NCI-H1105 treated with DMSO at 0.1 percent for 48 hours (cell line): ENCODE measurements around the gene ALS2CL.

Source experiments
- DNase-seq: peaks from one replicate; lab custom pipeline; 2025; lab: John Stamatoyannopoulos, UW

ALS2CL gene

DNA sequence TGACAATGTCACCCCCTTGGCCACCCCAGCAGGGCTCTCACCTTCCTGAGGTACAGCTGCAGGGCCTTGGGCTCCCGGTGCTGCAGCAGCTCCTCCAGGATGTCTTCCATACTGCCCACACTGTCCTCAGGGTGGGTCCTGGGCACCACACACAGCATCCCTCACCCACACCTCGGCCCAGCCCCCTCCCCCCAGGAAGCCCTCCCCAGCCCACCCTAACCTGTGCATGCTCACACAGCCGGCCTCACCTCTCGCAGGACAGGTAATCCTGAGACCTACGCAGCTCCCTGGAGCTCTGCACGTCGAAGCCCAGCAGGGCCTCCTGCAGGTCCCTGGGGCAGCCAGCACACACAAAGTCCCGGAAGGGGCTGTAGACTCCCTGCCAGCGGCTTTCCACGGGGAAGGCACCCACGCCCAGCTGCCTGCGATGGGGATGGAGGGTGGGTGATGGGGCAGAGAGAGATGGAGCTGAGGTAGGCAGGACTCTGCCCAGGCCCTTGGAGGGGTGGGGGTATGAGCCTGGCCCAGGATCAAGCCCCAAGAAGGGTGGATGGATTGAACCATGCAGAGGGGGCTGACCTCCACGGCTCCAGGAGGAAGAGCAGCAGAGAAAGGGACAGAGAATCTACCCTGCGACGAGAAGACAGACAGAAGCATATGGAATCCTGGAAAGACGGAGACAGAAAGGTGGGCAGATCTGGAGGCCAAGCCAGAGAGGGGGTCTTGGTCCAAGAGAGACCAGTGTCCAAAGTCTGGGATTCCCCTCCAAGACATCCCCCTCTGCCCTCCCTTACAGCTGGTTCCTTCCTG is 16.7 kb downstream of the ALS2CL start:
- no peak for DNase-seq

DNA sequence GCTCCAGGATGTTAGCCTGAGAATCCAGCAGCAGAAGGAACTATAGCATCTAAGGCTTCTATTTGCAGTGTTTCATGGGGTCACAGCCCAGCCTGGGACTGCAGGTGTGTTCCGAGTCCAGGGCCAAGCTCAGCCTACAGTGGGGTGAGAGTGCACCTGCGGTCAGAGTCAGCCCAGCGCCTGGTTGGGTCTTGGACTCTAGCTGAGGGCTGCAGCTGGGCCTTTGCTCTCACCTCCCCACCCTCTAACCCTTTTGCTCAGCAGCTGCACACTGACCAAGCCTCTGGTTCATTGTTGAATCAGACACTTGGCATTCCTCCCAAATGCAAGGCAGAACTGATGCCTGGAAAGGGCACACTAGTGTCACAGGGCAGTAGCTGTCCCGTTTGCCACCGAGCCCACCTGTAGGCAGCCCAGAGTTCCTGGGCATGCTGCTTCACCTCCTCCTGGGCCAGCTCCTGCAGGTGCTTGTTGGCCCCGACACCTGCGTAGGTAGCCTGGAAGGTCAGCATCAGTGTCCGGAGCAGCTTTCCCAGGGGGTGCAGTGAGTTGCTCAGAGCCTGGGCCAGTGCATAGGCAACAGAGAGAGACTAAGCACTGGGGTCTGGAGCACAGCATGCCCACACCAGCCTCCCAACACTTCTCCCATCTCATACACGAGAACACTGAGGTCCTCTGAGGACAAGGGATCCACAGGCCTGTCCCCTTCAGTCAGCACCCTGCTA is 17.5 kb downstream of the ALS2CL start:
- no peak for DNase-seq

DNA sequence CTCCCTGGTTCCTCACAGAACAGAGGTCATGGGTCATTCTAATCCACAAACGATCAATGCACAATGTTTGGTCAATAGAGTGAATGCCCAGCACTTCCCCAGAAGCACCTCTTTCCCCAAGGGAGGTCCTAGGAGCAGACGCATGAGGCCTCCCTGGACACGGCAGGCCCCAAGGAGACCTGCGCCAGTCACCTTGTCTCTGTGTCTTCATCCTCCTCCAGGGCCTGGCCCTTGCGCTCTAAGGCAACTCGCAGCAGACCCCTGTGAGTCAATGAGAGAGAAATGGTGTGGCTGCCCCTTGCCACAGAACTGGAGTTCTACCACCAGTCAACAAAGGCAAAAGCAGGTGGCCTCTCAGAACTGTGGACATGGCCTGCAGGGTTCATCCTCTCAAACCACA is 18.1 kb downstream of the ALS2CL start:
- no peak for DNase-seq

DNA sequence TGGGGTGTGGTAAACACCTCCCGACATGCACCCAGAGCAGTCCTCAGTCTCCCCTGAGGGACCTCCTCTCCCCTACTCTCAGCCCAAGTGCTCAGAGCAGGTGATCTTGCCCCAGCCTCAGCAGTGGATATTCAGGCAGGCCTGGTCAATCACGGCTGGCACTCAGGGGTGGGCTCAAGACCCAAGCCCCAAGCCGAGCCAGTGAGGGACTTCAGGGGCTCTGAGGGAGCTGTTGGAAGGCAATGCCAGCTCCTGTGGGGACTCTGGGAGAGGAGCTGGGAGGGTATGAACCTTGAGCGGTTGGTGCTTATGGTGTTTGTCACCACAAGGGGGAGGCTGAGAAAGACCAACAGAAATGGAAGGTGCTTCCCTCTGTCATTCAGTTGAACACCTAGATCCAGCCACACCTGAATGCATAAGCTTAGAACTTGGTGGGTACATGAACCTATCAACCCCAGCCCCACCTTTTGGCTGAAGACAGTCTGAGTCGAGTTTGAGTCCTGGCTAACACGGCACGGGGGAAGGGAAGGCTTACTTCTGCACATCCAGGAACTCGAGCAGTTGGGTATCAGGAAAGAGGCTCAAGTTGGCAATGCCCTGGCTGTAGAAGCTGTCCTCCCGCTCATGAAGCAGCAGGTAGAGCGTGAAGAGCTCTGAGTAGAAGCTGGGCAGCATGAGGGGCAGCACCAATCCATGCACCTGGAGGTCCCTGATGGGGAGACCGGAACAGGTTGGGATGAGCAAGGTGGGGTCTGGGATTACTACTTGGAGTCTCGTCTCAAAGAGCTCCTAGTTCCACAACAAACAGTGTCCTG is 19.2 kb downstream of the ALS2CL start:
- DNase-seq: no peak

DNA sequence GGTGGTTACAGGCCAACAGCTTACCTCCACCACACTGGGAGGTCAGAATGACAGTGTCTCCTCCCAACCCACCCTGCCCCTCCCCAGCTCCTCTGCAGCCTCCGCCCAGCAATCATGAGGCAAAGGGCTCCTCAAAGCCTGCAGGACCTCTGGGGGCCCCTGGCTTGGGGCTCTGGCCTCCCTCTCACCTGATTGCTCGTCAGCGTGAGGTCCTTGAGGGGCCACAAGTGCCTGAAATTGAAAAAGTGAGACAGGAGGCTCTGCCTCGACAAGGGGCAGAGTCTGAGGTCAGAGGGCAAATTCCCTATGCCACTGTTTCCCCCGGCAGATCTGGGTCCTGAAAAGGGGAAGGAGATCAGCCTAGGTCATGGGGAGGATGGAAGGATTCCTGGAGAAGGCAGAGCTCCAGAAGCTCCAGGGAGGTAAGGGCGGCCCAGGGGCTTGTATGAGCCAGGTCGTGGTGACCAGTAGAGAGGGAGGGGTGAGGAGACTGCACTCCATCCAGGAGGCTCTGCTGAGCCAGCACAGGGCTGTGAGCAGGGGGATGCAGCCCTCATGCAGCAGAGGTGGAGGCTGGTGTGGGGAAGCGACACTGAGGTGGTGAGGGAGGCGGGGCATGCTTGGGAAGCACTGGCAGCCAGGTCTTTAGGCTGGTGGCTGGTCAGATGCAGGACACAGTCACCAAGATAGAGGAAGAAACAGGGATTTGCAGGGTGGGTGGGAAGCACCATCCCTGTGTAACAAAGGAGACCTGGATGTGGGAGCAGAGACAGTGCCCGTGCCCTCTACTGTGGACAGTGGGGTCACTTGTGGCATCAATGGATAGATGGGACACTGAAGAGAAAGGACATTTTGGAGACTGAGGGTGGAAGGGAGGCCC is 20.1 kb downstream of the ALS2CL start:
- DNase-seq: no peak

DNA sequence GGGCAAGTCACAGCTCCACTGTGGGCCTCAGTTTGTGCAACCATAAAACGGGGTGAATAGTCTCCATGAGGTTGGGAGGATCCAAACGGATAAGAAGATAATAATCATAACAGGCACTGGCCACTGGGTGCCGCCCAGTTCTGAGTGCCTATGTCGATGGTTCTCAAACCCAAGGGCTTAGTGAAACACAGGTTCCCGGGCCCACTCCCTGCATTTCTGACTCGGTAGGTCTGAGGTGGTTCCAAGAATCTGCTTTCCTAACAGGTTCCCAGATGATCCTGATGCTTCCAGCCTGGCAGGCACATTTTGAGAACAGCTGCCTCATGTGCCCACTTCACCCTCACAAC is 21.2 kb downstream of the ALS2CL start:
- no peak for DNase-seq

DNA sequence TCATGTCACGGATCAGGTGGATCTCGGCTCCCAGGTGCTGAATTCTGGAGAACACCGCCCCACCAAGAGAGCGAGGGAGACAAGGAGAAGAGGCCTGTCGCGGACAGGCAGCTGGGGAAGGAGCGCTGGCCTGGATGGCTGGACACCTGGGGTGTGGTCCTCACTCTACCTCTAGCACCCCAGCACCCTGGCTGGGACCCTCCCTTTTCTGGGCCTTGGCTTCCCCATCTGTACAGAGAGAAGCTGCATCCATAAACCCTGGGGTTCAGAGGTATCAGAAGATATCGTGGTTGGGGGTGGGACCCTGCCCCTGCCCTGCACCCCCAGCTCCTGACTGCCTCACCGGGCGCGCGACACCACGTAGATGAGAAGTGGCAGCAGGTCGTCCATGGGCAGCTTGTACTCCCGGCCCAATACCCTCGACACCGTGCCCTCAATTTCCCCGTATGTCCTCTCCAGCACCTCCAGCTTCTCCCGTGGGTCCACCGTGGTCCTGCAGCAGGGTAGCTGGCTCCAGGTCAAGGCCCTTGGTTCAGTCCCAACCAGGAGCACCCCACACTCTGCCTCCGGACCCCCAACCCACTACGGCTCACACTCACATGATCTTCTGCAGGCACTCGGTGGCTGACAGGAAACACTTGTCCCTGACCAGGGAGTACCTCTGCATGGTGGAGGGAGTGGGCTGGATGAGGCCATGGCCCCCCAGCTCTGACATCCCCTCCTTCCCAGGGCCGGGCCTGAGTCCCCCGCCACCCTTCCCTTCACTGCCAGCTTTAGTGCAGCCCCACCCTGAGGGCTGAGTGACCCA is 21.7 kb downstream of the ALS2CL start:
- no peak for DNase-seq

DNA sequence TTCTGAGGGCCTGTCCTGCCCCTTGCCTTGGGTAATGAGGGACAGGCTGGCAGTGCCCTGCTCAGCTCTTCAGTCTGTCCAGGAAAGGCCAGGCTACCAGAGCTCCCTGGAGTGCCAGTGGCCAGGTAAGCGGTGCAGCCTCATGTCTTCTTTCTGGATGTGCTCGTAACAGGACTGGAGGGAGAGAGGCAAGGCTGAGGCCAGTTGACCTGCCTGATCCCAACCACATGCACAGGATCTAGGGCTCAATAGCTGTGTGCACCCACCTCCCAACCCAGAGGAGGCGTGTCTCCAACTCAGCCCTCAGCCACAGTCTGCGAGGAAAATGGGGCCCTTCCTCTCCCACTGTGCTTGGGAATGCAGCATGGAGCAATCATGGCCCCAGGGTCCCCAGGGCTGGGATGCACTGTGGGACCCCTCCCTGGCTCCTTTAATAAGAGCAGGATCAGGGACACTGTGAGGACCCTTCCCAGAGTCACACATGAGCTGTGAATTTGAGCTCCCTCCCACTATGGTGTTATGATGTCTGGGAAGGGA is 22.5 kb downstream of the ALS2CL start:
- DNase-seq: no peak

DNA sequence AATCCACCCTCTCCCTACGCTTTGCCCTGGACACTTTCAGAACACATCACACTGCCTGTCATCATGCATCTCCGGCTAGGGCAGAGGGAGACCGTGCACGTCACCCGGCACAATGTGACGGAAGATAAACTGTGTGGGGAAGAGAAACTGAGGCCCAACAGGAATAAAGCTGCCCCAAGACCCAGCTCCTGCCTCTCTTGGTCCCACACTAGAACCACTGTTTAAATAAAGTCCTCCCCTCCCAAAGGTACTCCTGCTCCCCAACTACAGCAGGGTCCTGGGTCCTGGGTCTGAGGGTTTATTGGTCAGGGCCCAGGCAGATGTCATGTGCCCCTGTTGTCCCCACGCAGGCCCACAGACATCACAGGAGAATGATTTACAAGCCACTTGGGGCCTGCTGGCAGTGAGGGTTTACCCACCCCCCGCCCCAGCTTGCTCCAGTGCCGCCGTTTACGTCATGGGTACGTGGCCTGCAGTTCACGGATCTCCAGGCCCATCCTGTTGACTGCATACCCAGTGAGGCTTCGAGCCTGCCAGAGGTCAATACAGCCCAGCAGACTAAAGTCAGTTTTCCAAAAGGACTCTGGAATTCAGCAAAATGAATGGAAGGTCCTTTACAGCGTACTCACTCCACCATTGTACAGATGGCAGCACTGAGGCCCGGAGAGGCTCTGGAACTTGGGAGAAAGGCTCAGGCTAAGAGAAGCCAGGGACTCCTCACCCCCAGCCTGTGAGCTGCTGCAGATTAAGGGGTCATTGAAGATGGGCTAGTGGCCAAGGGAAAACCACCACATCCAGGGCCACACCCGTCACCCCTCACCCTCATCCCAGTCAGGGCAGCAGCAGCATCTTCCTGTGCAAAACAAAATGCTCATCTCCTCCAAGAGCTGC is 23.2 kb downstream of the ALS2CL start:
- no peak for DNase-seq

DNA sequence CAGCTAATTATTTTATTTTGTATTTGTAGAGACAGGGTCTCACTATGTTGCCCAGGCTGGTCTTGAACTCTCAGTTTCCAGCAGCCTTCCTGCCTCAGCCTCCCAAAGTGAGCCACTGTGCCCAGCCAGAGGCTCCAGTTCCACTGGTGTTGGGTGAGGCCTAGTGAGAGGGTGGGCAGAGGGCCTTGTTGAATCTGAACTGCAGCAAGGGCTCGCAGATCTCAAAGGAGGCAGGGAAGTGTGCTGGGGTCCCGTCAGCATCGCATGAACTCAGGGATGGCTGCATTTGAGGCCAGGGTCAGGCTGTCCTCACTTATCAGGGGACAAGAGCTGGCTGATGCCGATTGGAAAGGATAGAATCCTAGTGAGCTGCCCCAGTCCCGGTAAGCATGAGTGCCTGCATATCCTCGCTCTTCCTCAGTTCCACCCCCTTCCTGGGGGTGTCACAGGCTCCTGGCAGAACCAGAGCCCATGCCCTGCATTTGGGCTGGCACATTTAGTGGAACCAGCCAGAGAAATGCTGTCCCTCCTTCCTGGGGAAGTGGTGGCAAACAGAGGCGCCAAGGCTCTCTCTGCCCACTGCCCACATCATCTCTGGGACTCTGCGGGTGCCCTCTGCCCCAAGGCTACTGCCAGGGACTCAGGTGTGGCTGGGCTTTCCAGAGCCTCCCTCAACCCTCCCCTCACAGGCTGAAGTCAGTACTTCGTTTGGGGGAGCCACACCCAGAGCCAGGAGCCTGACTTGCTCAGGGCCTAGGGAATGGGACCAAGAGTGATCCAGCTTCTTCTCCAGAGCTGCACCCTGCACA is 24.1 kb downstream of the ALS2CL start:
- DNase-seq: no peak

DNA sequence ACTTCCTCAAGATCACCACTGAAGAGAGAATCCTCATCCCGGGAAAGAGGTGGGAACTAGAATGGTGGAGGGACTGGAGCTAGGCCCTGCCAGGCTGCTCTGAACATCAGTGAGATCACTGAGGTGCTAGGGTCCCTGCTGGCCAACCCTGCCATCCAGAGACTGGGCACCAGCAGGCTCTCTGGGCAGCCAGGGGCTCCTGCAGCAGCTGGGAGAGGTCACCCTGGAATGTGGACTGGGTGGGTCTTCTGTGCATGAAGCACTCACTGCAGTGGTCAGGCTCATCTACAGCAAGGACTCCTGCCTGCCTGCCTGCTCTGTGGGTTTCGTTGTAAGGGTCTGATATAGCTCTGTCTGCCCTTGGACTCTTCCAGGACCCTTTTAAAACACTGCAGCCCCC is 24.9 kb downstream of the ALS2CL start:
- DNase-seq: no peak

DNA sequence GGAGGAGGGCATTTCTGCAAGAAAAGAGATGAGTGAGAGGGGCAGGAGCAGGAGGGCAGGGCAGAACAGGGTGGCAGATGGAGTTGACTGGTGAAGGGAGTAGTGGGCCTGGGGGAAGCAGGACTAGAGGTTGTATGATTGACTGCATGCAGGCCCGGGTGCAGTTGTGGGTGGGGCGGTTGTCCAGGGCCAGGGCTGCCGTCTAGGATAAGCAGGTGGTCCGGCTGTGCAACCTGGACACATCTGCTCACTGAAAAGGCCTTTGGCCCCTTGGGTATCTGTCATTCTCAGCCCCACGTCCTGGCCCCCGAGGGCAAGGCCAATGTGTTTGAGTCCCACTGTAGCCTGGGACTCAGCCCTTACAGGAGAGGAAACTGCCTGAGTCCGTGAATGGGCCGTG is 25.4 kb downstream of the ALS2CL start:
- no peak for DNase-seq

DNA sequence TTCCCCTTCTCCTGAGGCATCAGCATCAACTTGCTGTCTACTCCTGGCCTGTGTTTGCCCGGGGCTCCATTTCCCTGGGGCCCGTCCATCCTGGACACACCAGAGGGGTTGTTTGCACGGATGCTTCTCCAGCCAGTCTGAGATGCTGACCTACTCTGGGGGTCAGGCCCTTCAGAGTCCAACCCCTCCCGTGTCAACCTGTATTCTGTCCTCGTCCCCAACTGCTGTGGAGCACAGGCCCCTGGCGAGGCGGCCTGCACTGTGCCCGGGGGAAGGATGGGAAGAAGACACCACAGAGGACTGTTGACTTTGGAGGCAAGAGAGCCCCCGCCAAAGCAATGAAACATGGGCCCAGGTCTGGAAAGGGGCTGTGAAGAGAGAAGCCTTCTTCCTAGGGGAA is 25.8 kb downstream of the ALS2CL start:
- DNase-seq: no peak

DNA sequence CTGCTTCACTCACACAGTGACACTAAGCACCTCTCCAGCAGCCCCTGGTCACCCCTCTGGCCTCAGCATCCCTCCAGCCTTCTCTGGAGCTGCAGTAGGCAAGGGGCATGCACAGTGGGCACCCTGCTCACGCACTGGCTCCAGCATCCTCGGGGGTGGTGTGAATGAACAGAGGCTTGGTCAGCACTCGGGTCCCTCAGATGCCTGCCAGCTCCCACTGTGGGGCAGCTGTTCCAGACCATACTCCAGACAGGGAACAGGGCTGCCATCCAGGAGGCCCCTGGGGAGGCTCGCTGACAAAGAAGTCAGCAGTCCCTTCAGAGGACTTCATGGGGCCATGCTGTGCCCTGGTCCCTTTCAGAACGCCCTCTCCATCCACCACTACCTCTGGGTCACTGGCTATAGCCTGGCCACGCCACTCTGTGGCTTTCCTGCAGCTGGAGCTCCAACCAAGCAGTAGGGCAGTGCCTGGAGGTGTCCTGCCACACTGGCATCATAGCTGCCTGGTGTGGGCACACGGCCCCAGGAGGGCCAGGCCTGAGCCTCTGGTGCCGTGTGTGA is 26.3 kb downstream of the ALS2CL start:
- no peak for DNase-seq

DNA sequence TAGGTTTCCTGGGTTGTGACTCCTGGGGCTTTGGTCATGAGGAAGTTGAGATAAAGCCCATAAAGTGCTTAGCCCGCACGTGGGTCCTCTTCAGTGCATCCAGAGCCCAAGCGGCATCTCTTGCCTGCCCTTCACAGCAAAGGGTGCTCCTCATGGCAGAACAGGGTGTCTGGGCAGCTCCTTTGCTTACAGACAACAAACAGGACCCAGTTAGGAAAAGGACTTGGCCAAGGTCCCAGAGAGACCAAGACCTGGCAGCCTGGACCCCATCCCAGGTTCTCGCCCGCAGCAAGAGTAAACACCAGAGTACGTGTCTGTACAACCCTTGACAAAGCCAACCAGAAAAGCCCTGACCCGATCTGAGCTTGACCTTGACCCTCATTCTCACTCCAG is 27.0 kb downstream of the ALS2CL start:
- DNase-seq: no peak

DNA sequence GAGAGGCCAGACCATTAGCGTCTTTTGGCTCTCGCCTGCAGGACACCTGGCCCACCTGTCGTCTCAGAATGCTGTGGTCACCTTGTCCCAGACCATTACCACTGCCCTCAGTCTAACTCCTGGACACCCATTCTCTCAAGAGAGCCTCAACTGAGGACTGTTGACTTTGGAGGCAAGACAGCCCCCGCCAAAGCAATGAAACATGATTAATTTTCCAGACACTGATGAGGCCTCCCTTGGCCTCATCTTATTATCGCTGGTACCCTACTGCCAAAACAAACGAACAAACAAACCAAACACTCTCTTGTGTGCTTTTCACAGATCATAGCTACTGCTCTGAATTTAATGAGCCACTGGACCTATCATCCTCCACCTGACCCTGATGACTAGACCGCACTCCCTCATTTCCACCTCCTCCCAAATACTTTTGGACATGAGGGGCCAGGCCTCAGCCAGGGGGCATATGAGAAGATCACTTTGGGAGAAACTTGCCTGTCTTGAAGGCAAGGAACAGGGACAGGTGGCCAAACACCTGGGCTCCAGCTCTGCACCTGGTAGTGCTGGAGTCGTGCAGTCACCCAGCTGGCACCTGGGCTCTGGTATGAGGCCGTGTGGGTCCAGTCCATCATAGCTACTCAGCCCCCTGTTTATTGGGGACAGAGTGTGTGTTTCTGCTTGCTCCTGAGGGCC is 27.6 kb downstream of the ALS2CL start:
- DNase-seq: no peak

DNA sequence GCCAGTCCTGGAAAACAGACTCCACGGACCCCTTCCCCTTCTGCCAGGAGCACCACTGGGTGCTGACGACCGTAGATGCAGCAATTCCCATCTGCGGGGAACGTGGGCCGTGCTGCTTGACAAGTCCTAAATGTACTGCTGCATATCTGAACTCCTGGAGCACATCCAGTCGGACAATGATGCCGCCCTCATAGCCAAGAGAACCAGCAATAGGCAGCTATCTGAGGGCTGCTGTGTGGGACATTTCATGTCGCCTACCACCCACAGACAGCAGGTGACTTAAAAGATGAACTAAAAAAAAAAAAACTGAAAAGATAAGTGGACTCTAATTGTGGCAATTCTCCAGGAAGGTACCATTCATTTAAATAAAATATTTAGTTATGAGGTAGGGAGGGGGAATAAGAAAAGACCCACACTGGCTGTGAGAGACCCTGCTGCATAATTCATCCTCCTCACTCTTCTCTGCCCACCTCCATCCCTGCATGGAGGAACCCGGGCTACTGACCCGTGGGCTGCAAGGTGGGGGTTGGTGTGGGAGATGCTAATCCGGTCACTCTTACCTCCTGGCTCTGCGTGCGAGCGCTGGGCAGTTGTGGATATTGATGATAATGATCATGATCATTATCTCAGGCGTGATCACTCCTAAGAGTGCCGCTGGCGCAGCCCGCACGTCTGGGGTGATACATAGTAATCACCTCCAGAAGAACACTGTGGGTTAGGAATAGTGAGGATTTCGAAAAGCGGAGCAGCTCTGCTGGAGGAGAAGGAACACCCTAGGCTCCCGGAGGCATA is 28.3 kb downstream of the ALS2CL start:
- no peak for DNase-seq
